ENCODE measurements around the gene STX1B.

DNA sequence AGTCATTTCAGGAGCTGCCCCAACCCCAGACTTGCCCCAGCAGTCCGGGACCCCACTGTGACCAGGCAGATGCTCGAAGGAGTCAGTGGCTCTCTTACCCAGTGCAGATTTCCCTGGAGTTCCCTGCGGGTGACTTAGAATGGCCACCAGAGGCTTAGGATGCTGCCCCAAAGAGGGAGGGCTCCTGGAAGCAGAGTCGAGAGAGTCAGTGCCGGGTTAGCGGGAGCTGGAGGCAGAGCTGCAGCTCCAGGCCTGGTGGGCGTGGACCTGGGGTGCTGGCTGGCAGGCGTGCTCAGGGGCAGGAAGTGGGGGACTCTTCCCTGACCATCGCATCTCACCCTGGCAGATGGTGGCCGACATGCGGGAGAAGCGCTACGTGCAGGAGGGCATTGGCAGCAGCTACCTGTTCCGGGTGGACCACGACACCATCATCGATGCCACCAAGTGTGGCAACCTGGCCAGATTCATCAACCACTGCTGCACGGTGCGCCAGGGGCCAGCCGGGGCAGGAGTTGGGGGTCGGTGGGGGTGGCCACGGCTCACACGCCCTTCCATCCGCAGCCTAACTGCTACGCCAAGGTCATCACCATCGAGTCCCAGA lies 27.0 kb downstream of the STX1B start:
- TF ChIP-seq, protein P1, sequence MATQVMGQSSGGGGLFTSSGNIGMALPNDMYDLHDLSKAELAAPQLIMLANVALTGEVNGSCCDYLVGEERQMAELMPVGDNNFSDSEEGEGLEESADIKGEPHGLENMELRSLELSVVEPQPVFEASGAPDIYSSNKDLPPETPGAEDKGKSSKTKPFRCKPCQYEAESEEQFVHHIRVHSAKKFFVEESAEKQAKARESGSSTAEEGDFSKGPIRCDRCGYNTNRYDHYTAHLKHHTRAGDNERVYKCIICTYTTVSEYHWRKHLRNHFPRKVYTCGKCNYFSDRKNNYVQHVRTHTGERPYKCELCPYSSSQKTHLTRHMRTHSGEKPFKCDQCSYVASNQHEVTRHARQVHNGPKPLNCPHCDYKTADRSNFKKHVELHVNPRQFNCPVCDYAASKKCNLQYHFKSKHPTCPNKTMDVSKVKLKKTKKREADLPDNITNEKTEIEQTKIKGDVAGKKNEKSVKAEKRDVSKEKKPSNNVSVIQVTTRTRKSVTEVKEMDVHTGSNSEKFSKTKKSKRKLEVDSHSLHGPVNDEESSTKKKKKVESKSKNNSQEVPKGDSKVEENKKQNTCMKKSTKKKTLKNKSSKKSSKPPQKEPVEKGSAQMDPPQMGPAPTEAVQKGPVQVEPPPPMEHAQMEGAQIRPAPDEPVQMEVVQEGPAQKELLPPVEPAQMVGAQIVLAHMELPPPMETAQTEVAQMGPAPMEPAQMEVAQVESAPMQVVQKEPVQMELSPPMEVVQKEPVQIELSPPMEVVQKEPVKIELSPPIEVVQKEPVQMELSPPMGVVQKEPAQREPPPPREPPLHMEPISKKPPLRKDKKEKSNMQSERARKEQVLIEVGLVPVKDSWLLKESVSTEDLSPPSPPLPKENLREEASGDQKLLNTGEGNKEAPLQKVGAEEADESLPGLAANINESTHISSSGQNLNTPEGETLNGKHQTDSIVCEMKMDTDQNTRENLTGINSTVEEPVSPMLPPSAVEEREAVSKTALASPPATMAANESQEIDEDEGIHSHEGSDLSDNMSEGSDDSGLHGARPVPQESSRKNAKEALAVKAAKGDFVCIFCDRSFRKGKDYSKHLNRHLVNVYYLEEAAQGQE (IDR thresholded peaks at IDR 0.05; ENCODE audit: insufficient read depth in 1 of 2, low read depth in 2 of 2, low read length in 2 of 2), result no peak
- TF ChIP-seq TAF1 (IDR thresholded peaks at IDR 0.05; ENCODE audit: borderline replicate concordance, insufficient read depth, low read length), result no peak
